Ishikawa (cell line): ENCODE results near the gene LILRB1.

Experiments used
- CEBPB ChIP-seq: IDR thresholded peaks from 2 replicates; pipeline ENCODE4 v1.6.1; 2012
- CREB1 ChIP-seq: IDR thresholded peaks from 2 replicates; pipeline ENCODE4 v1.6.1; 2012; ENCODE audit warnings: low read depth
- NFIC ChIP-seq: IDR thresholded peaks from 2 replicates; pipeline ENCODE4 v1.6.1; 2012

GRCh38 chr19:54646331-54646841, 16.1 kb downstream of the LILRB1 start:
- TF ChIP-seq NFIC, result no peak
- TF ChIP-seq CREB1, result no peak
- no peak for TF ChIP-seq CEBPB
